Measurements from ENCODE around the gene KRTAP10-10. TPM values are rescaled to one million over a fixed set of nuclear protein-coding genes. Genes with fewer than 3 reads are reported as not detected.
"Not testable (repeated sequence)": the region's sequence is repeated elsewhere in the genome, so short reads cannot be mapped to it uniquely, and the experiment has no call there.

KRTAP10-10 gene
- total RNA-seq (not detected), polyA plus RNA-seq (ENCODE audit: insufficient read depth, low read depth, low replicate concordance) (not detected)
- long read RNA-seq, donor 1 = 0 reads
- long read RNA-seq, donor 2 = 0 reads

- H3K27ac ChIP-seq = no peak within 1 kb of the TSS
- no peaks in the 10 kb centered on the region for H3K27me3 ChIP-seq
- no peaks in the 10 kb centered on the region for H3K9me3 ChIP-seq
- H3K4me3 ChIP-seq = no peak within 1 kb of the TSS
- H3K36me3 ChIP-seq (ENCODE audit: low read depth, missing control alignments) = no peaks in the 10 kb centered on the region
- 57 to 60% methylated on average over 13 to 19 of the region's 21 CpGs for WGBS, 2 donors
- no peak for TF ChIP-seq POLR2A (IDR thresholded peaks at IDR 0.05)
- TF ChIP-seq CTCF (IDR thresholded peaks at IDR 0.05) = no peak
- no peak for DNase-seq
- intact Hi-C loops (cut with DNase I; ENCODE audit: low total_unique reads) = no loop called here
- no peaks in the 10 kb centered on the region for H3K4me1 ChIP-seq
Measured at GRCh38 chr21:44637018-44637850, at the start of gene KRTAP10-10. TSS of gene KRTAP10-10 (plus strand) at chr21:44637356. CDS start at chr21:44637418, 62 bp downstream.

- H3K27ac ChIP-seq = no peak overlapping the region
- no peaks in the 10 kb centered on the region for H3K27me3 ChIP-seq
- 96% methylated on average over 2 of the region's 2 CpGs for WGBS, 2 donors
- H3K4me3 ChIP-seq = no peak overlapping the region
- no peak for TF ChIP-seq POLR2A (IDR thresholded peaks at IDR 0.05)
- TF ChIP-seq CTCF (IDR thresholded peaks at IDR 0.05) = no peak
- no peaks in the 10 kb centered on the region for H3K36me3 ChIP-seq (ENCODE audit: low read depth, missing control alignments)
- no peaks in the 10 kb centered on the region for H3K9me3 ChIP-seq
- intact Hi-C loops (cut with DNase I; ENCODE audit: low total_unique reads) = no loop called here
- H3K4me1 ChIP-seq = no peaks in the 10 kb centered on the region
- DNase-seq = no peak
Measured at GRCh38 chr21:44589094-44589493, 48.1 kb upstream of the KRTAP10-10 start.

- WGBS, 2 donors = 79 to 84% methylated on average over 15 to 23 of the region's 24 CpGs
- H3K4me3 ChIP-seq = no peak overlapping the region
- intact Hi-C loops (cut with DNase I; ENCODE audit: low total_unique reads) = no loop called here
- DNase-seq = no peak
- no peak overlapping the region for H3K27ac ChIP-seq
- H3K9me3 ChIP-seq = no peaks in the 10 kb centered on the region
- TF ChIP-seq POLR2A (IDR thresholded peaks at IDR 0.05) (no peak), CTCF (IDR thresholded peaks at IDR 0.05) (no peak)
- H3K27me3 ChIP-seq = no peaks in the 10 kb centered on the region
- H3K4me1 ChIP-seq = no peaks in the 10 kb centered on the region
- no peaks in the 10 kb centered on the region for H3K36me3 ChIP-seq (ENCODE audit: low read depth, missing control alignments)
Measured at GRCh38 chr21:44589586-44590305, 47.4 kb upstream of the KRTAP10-10 start.

- H3K27ac ChIP-seq = no peak overlapping the region
- no peaks in the 10 kb centered on the region for H3K9me3 ChIP-seq
- H3K4me3 ChIP-seq = no peak overlapping the region
- intact Hi-C loops (cut with DNase I; ENCODE audit: low total_unique reads) = no loop called here
- H3K4me1 ChIP-seq = no peaks in the 10 kb centered on the region
- no peak for DNase-seq
- H3K27me3 ChIP-seq = no peaks in the 10 kb centered on the region
- no peak for TF ChIP-seq CTCF (IDR thresholded peaks at IDR 0.05)
- TF ChIP-seq POLR2A (IDR thresholded peaks at IDR 0.05) = no peak
- H3K36me3 ChIP-seq (ENCODE audit: low read depth, missing control alignments) = no peaks in the 10 kb centered on the region
- WGBS, 2 donors = 87 to 90% methylated on average over 7 to 10 of the region's 10 CpGs
Measured at GRCh38 chr21:44590311-44590721, 46.8 kb upstream of the KRTAP10-10 start.

- H3K27ac ChIP-seq; H3K4me1 ChIP-seq; DNase-seq; H3K36me3 ChIP-seq (ENCODE audit: low read depth, missing control alignments); H3K4me3 ChIP-seq; H3K27me3 ChIP-seq; H3K9me3 ChIP-seq; intact Hi-C loops (cut with DNase I; ENCODE audit: low total_unique reads): not testable (repeated sequence)
- 67 to 71% methylated on average over 14 to 19 of the region's 19 CpGs for WGBS, 2 donors
Measured at GRCh38 chr21:44590897-44591800, 46.0 kb upstream of the KRTAP10-10 start.

GRCh38 chr21:44591801-44592130 lies 45.4 kb upstream of the KRTAP10-10 start:
- intact Hi-C loops (cut with DNase I; ENCODE audit: low total_unique reads); H3K9me3 ChIP-seq; H3K36me3 ChIP-seq (ENCODE audit: low read depth, missing control alignments); H3K4me1 ChIP-seq; H3K27me3 ChIP-seq; DNase-seq; H3K4me3 ChIP-seq; H3K27ac ChIP-seq: not testable (repeated sequence)
- WGBS, 2 donors = 80% methylated on average over 1 of the region's 4 CpGs; no CpG with 5 or more reads in 1 of the 2 donors

Data from testis (tissue), 5 donors.